ENCODE results near the gene PSMD6. TPM values are rescaled to one million over a fixed set of nuclear protein-coding genes. Genes with fewer than 3 reads are reported as not detected.
A peak's percentile ranks its signal among the peaks of the same experiment; 100 is the strongest.

The PSMD6 gene
- 10 to 100 TPM; 36.0 to 80.7 TPM for polyA plus RNA-seq

GRCh38 chr3:64023187-64023860 lies at the start of gene PSMD6:
Gene PSMD6 (minus strand): TSS chr3:64023494. CDS start chr3:64023419, 75 bp downstream.
- 1% methylated on average over 59 of the region's 59 CpGs for WGBS, 2 donors
- no peaks in the 10 kb centered on the region for H3K4me1 ChIP-seq (ENCODE audit: control insufficient read depth in 2 of 2, insufficient read depth in 2 of 2, low read length in 1 of 2)
- H3K4me3 ChIP-seq (ENCODE audit: low read depth in 1 of 2, low read length in 2 of 2): peak within 1 kb of the TSS; percentile 95 to 96
- H3K36me3 ChIP-seq (ENCODE audit: control insufficient read depth in 2 of 2, insufficient read depth in 2 of 2, low read length in 1 of 2): peaks cover 0 to 4% of the 10 kb centered on the region in 2 donors
- H3K9me3 ChIP-seq (ENCODE audit: control insufficient read depth in 2 of 2, insufficient read depth in 1 of 2, low read depth in 1 of 2, low read length in 1 of 2): no peaks in the 10 kb centered on the region
- H3K27ac ChIP-seq (ENCODE audit: low read depth in 2 of 2, low read length in 1 of 2): peak within 1 kb of the TSS; percentile 77 to 91
- no peaks in the 10 kb centered on the region for H3K27me3 ChIP-seq (ENCODE audit: control insufficient read depth in 1 of 2, insufficient read depth in 2 of 2, low read length in 2 of 2)

GRCh38 chr3:64072126-64072525 lies 48.8 kb upstream of the PSMD6 start:
- peaks cover 0 to 4% of the 10 kb centered on the region in 2 donors for H3K4me1 ChIP-seq (ENCODE audit: control insufficient read depth in 2 of 2, insufficient read depth in 2 of 2, low read length in 1 of 2)
- no peak overlapping the region for H3K27ac ChIP-seq (ENCODE audit: low read depth in 2 of 2, low read length in 1 of 2)
- WGBS, 2 donors: 75 to 76% methylated on average over 2 of the region's 2 CpGs
- H3K36me3 ChIP-seq (ENCODE audit: control insufficient read depth in 2 of 2, insufficient read depth in 2 of 2, low read length in 1 of 2): no peaks in the 10 kb centered on the region
- H3K9me3 ChIP-seq (ENCODE audit: control insufficient read depth in 2 of 2, insufficient read depth in 1 of 2, low read depth in 1 of 2, low read length in 1 of 2): no peaks in the 10 kb centered on the region
- no peaks in the 10 kb centered on the region for H3K27me3 ChIP-seq (ENCODE audit: control insufficient read depth in 1 of 2, insufficient read depth in 2 of 2, low read length in 2 of 2)
- no peak overlapping the region for H3K4me3 ChIP-seq (ENCODE audit: low read depth in 1 of 2, low read length in 2 of 2)

DNA sequence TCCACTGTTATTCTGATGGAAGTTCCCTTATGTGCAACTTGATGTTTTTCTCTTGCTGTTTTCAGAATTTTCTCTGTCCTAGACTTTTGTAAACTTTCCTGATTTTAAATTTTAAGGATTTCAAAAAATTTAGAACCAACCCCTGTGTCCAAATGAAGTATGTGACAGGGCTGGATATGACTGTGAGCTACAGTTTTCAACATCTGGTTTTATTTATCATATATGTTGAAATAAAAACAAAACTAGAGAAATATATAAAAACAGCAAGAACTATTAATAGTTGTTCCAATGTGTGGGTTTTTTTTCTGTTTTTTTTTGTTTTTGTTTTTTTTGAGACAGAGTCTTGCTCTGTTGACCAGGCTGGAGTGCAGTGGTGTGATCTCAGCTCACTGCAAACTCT lies 47.4 kb upstream of the PSMD6 start:
- Histone ChIP-seq H3K4me1 (ENCODE audit: control insufficient read depth in 2 of 2, insufficient read depth in 2 of 2, low read length in 1 of 2) (peaks cover 0 to 4% of the 10 kb centered on the region in 2 donors), H3K36me3 (ENCODE audit: control insufficient read depth in 2 of 2, insufficient read depth in 2 of 2, low read length in 1 of 2) (no peaks in the 10 kb centered on the region)

GRCh38 chr3:64067506-64068346 lies 44.4 kb upstream of the PSMD6 start:
- no peaks in the 10 kb centered on the region for H3K36me3 ChIP-seq (ENCODE audit: control insufficient read depth in 2 of 2, insufficient read depth in 2 of 2, low read length in 1 of 2)
- H3K27ac ChIP-seq (ENCODE audit: low read depth in 2 of 2, low read length in 1 of 2): no peak overlapping the region
- H3K27me3 ChIP-seq (ENCODE audit: control insufficient read depth in 1 of 2, insufficient read depth in 2 of 2, low read length in 2 of 2): no peaks in the 10 kb centered on the region
- no peak overlapping the region for H3K4me3 ChIP-seq (ENCODE audit: low read depth in 1 of 2, low read length in 2 of 2)
- WGBS, 2 donors: 37 to 52% methylated on average over 10 of the region's 10 CpGs
- no peaks in the 10 kb centered on the region for H3K9me3 ChIP-seq (ENCODE audit: control insufficient read depth in 2 of 2, insufficient read depth in 1 of 2, low read depth in 1 of 2, low read length in 1 of 2)
- peaks cover 0 to 4% of the 10 kb centered on the region in 2 donors for H3K4me1 ChIP-seq (ENCODE audit: control insufficient read depth in 2 of 2, insufficient read depth in 2 of 2, low read length in 1 of 2)

More for the DNA sequence above, 47.4 kb upstream of the PSMD6 start:
- no peaks in the 10 kb centered on the region for H3K9me3 ChIP-seq (ENCODE audit: control insufficient read depth in 2 of 2, insufficient read depth in 1 of 2, low read depth in 1 of 2, low read length in 1 of 2)
- no peak overlapping the region for H3K27ac ChIP-seq (ENCODE audit: low read depth in 2 of 2, low read length in 1 of 2)
- no peaks in the 10 kb centered on the region for H3K27me3 ChIP-seq (ENCODE audit: control insufficient read depth in 1 of 2, insufficient read depth in 2 of 2, low read length in 2 of 2)
- no peak overlapping the region for H3K4me3 ChIP-seq (ENCODE audit: low read depth in 1 of 2, low read length in 2 of 2)

DNA sequence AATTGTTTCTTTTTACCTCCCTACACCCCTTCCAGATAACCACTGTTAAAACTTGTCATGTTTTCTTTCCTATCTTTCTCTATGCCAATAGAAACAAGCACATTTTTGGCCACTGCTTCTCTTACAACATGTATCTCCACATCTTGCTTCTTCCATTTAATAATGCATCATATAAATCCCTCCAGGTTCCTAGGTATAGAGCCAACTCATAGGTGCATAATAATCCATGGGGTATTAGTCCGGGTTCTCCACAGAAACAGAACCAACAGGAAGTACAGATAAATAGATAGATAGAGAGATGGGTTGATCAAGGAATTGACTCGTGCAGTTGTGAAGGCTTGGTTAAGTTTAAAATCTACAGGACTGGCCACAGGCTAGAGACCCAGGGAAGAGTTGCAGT lies 41.5 kb upstream of the PSMD6 start:
- Histone ChIP-seq H3K36me3 (ENCODE audit: control insufficient read depth in 2 of 2, insufficient read depth in 2 of 2, low read length in 1 of 2) (no peaks in the 10 kb centered on the region), H3K4me1 (ENCODE audit: control insufficient read depth in 2 of 2, insufficient read depth in 2 of 2, low read length in 1 of 2) (peaks cover 0 to 4% of the 10 kb centered on the region in 2 donors), H3K9me3 (ENCODE audit: control insufficient read depth in 2 of 2, insufficient read depth in 1 of 2, low read depth in 1 of 2, low read length in 1 of 2) (no peaks in the 10 kb centered on the region), H3K27ac (ENCODE audit: low read depth in 2 of 2, low read length in 1 of 2) (no peak overlapping the region), H3K4me3 (ENCODE audit: low read depth in 1 of 2, low read length in 2 of 2) (no peak overlapping the region), H3K27me3 (ENCODE audit: control insufficient read depth in 1 of 2, insufficient read depth in 2 of 2, low read length in 2 of 2) (no peaks in the 10 kb centered on the region)
- 88 to 94% methylated on average over 2 of the region's 2 CpGs for WGBS, 2 donors

- Histone ChIP-seq H3K27ac (ENCODE audit: low read depth in 2 of 2, low read length in 1 of 2) (no peak overlapping the region), H3K9me3 (ENCODE audit: control insufficient read depth in 2 of 2, insufficient read depth in 1 of 2, low read depth in 1 of 2, low read length in 1 of 2) (no peaks in the 10 kb centered on the region), H3K36me3 (ENCODE audit: control insufficient read depth in 2 of 2, insufficient read depth in 2 of 2, low read length in 1 of 2) (no peaks in the 10 kb centered on the region), H3K4me1 (ENCODE audit: control insufficient read depth in 2 of 2, insufficient read depth in 2 of 2, low read length in 1 of 2) (peaks cover 0 to 4% of the 10 kb centered on the region in 2 donors), H3K27me3 (ENCODE audit: control insufficient read depth in 1 of 2, insufficient read depth in 2 of 2, low read length in 2 of 2) (no peaks in the 10 kb centered on the region), H3K4me3 (ENCODE audit: low read depth in 1 of 2, low read length in 2 of 2) (no peak overlapping the region)
- 77 to 91% methylated on average over 2 of the region's 2 CpGs for WGBS, 2 donors
These were observed 40.7 kb upstream of the PSMD6 start for GRCh38 chr3:64063983-64064438.

DNA sequence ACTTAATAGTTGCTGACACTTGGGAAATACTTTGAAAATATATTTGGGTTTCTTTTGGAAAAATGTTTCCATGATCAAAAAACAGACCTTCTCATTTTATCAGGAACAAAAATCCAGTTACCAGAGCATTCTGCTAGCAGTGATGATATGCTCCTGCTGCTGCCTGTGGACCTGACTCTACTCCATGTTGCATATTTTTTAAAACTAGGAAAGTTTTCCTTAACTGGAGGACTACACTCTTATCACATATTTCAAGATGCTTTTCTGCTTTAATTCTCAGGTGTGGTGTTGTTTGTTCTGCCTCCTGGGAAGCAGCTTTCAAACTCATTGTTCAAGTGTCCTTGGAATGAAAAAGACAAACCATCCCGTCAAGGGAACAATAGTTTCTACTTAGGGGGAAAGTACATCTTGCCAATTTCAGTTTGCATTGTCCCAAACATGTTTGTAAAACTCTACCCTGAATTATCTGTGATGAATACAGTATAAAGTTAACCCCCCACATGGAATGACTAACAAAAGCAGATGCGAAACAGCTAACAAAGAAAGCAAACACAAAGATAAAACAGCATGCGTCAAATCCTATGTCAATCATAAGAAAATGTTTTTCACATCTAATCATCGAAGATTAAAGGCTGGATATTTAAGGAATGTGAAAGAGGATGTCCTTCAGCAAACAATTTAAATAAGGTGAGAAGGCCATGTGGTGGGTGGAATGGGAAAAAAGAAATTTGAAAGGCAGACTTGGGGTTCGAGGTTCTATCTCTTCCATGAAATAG lies 40.1 kb upstream of the PSMD6 start:
- H3K4me1 ChIP-seq (ENCODE audit: control insufficient read depth in 2 of 2, insufficient read depth in 2 of 2, low read length in 1 of 2): peaks cover 0 to 4% of the 10 kb centered on the region in 2 donors
- no peaks in the 10 kb centered on the region for H3K27me3 ChIP-seq (ENCODE audit: control insufficient read depth in 1 of 2, insufficient read depth in 2 of 2, low read length in 2 of 2)
- H3K4me3 ChIP-seq (ENCODE audit: low read depth in 1 of 2, low read length in 2 of 2): no peak overlapping the region
- H3K36me3 ChIP-seq (ENCODE audit: control insufficient read depth in 2 of 2, insufficient read depth in 2 of 2, low read length in 1 of 2): no peaks in the 10 kb centered on the region
- H3K27ac ChIP-seq (ENCODE audit: low read depth in 2 of 2, low read length in 1 of 2): no peak overlapping the region
- 58 to 63% methylated on average over 5 of the region's 5 CpGs for WGBS, 2 donors
- H3K9me3 ChIP-seq (ENCODE audit: control insufficient read depth in 2 of 2, insufficient read depth in 1 of 2, low read depth in 1 of 2, low read length in 1 of 2): no peaks in the 10 kb centered on the region

DNA sequence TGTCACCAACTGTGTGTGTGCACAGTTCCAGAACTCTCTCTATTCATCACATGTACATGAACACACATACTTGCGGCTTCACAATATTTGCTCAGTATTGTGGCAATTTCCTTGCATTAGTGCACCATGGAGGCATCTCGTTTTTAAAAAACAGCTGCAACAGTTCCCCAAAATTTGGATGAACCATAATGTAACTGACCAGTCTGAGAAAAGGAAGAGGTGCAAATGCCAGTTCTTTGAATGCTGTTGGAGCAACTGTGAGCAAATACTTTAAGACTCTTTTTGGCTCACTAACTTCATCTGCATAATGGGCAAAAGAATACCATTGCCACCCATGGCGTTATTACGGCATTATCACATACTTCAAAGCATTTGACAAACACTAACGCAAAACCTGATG lies 38.3 kb upstream of the PSMD6 start:
- H3K9me3 ChIP-seq (ENCODE audit: control insufficient read depth in 2 of 2, insufficient read depth in 1 of 2, low read depth in 1 of 2, low read length in 1 of 2): no peaks in the 10 kb centered on the region
- H3K36me3 ChIP-seq (ENCODE audit: control insufficient read depth in 2 of 2, insufficient read depth in 2 of 2, low read length in 1 of 2): no peaks in the 10 kb centered on the region
- no peaks in the 10 kb centered on the region for H3K27me3 ChIP-seq (ENCODE audit: control insufficient read depth in 1 of 2, insufficient read depth in 2 of 2, low read length in 2 of 2)
- 86 to 91% methylated on average over 5 of the region's 5 CpGs for WGBS, 2 donors
- no peak overlapping the region for H3K27ac ChIP-seq (ENCODE audit: low read depth in 2 of 2, low read length in 1 of 2)
- no peak overlapping the region for H3K4me3 ChIP-seq (ENCODE audit: low read depth in 1 of 2, low read length in 2 of 2)
- H3K4me1 ChIP-seq (ENCODE audit: control insufficient read depth in 2 of 2, insufficient read depth in 2 of 2, low read length in 1 of 2): no peaks in the 10 kb centered on the region

GRCh38 chr3:64059484-64060175 lies 36.3 kb upstream of the PSMD6 start:
- Histone ChIP-seq H3K36me3 (ENCODE audit: control insufficient read depth in 2 of 2, insufficient read depth in 2 of 2, low read length in 1 of 2) (no peaks in the 10 kb centered on the region), H3K27ac (ENCODE audit: low read depth in 2 of 2, low read length in 1 of 2) (no peak overlapping the region), H3K9me3 (ENCODE audit: control insufficient read depth in 2 of 2, insufficient read depth in 1 of 2, low read depth in 1 of 2, low read length in 1 of 2) (no peaks in the 10 kb centered on the region), H3K4me3 (ENCODE audit: low read depth in 1 of 2, low read length in 2 of 2) (no peak overlapping the region), H3K4me1 (ENCODE audit: control insufficient read depth in 2 of 2, insufficient read depth in 2 of 2, low read length in 1 of 2) (no peaks in the 10 kb centered on the region), H3K27me3 (ENCODE audit: control insufficient read depth in 1 of 2, insufficient read depth in 2 of 2, low read length in 2 of 2) (no peaks in the 10 kb centered on the region)
- WGBS, 2 donors: 82 to 83% methylated on average over 3 of the region's 3 CpGs

All from esophagus (tissue), 2 donors.